Central memory CD8-positive, alpha-beta T cell (primary cell): ENCODE measurements around the gene IL13RA2.

ENCODE experiments used
- ATAC-seq: fragments of 150-1000 bp; cut with Tn5 transposase; replicated peaks from 2 replicates; pipeline ENCODE4 v1.10.0; 2022; ENCODE audit warnings: mild to moderate bottlenecking, moderate FRiP score, moderate number of reproducible peaks; ENCODE audit not compliant: poor library complexity, severe bottlenecking; ENCODE audit errors: extremely low read depth
- DNase-seq, 2 donors: peaks; one replicate each; pipeline ENCODE4 v3.0.0; 2021; ENCODE audit warnings: low spot score in 2 of 2
- H3K27ac Mint-ChIP-seq: one replicate; pipeline ENCODE4 v1.8.0; 2022; ENCODE audit warnings: low read depth, mild to moderate bottlenecking, moderate library complexity, mixed read lengths
- H3K27me3 Mint-ChIP-seq: one replicate; pipeline ENCODE4 v1.8.0; 2022; ENCODE audit warnings: mixed read lengths
- H3K36me3 Mint-ChIP-seq: one replicate; pipeline ENCODE4 v1.8.0; 2022; ENCODE audit warnings: mild to moderate bottlenecking, moderate library complexity, mixed read lengths; ENCODE audit not compliant: insufficient read depth
- H3K4me1 Mint-ChIP-seq: one replicate; pipeline ENCODE4 v1.8.0; 2022; ENCODE audit warnings: mixed read lengths
- H3K4me3 Mint-ChIP-seq: one replicate; pipeline ENCODE4 v1.8.0; 2022; ENCODE audit warnings: mild to moderate bottlenecking, moderate library complexity, mixed read lengths
- H3K9me3 Mint-ChIP-seq: one replicate; pipeline ENCODE4 v1.8.0; 2022; ENCODE audit warnings: mixed read lengths

The IL13RA2 gene

GRCh38 chrX:114973013-114973412 is 44.4 kb downstream of the IL13RA2 start:
- Mint-ChIP-seq H3K27ac (no peak overlapping the region), H3K4me1 (no peaks in the 10 kb centered on the region)

DNA sequence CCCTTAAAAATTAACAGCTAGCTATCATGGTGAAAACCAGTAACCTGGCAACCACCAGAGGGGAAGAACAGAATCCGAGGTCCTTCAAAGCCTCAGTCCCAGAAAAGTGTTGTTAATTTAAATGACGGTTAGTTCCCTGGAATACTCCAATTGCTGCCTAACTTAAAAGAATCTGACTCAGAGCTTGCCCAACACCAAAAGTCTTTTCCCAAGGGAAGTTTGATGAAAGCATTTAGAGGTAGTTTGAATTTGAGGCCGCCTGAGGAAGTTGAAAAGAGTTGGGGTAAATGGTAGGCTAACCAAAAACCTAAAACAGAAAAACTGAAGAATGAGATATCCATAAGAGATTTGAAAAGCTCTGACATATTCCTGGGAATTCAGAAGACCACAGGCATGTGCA is 46.6 kb downstream of the IL13RA2 start:
- Mint-ChIP-seq H3K27me3 (no peaks in the 10 kb centered on the region), H3K4me3 (no peak overlapping the region), H3K4me1 (no peaks in the 10 kb centered on the region), H3K9me3 (peaks cover 7% of the 10 kb centered on the region), H3K27ac (no peak overlapping the region), H3K36me3 (no peaks in the 10 kb centered on the region)
- ATAC-seq (no peak), DNase-seq (no peak)

More at GRCh38 chrX:114973013-114973412, 44.4 kb downstream of the IL13RA2 start:
- DNase-seq (no peak), ATAC-seq (no peak)
- no peaks in the 10 kb centered on the region for H3K27me3 Mint-ChIP-seq
- H3K9me3 Mint-ChIP-seq, result no peaks in the 10 kb centered on the region
- no peaks in the 10 kb centered on the region for H3K36me3 Mint-ChIP-seq
- H3K4me3 Mint-ChIP-seq, result no peak overlapping the region

DNA sequence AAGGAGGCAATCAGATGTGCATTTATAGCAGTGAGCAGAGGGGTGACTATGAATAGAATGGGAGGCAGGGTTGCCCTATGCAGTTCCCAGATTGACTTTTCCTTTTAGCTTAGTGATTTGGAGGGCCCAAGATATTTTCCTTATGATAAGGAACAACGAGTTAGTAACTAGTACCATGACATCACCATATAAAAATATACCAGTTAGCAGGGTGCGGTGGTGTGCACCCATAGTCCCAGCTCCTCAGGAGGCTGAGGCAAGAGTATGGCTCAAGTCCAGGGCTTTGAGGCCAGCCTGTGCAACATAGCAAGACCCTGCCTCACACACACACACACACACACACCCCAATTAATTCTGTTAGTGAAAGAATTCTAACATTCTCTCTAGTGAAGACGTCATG is 53.0 kb downstream of the IL13RA2 start:
- DNase-seq (no peak), ATAC-seq (no peak)
- H3K4me3 Mint-ChIP-seq, result no peak overlapping the region
- H3K9me3 Mint-ChIP-seq, result peaks cover 7% of the 10 kb centered on the region
- H3K36me3 Mint-ChIP-seq, result no peaks in the 10 kb centered on the region
- no peaks in the 10 kb centered on the region for H3K27me3 Mint-ChIP-seq
- no peaks in the 10 kb centered on the region for H3K4me1 Mint-ChIP-seq
- H3K27ac Mint-ChIP-seq, result no peak overlapping the region

DNA sequence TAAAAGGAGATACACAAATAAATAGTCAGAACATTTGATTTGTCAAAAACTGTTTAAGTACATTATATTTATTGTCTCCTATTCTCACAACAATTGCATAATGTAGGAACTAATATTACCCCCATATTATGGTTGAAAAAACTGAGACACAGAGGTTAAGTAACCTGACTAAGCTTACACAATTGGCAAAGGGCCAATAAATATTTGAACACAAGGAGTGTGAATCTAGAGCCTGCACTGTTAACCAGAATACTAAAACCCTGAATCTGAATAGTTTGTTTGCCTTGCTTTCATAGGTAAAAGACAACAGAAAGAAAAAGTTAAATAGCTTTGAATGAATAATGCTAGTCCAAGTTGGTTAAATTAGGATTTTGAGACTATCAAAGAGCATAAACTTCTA is 55.2 kb downstream of the IL13RA2 start:
- H3K27ac Mint-ChIP-seq, result no peak overlapping the region
- H3K27me3 Mint-ChIP-seq, result no peaks in the 10 kb centered on the region
- no peaks in the 10 kb centered on the region for H3K36me3 Mint-ChIP-seq
- H3K4me1 Mint-ChIP-seq, result no peaks in the 10 kb centered on the region
- no peak overlapping the region for H3K4me3 Mint-ChIP-seq
- peaks cover 7% of the 10 kb centered on the region for H3K9me3 Mint-ChIP-seq
- ATAC-seq, result no peak
- DNase-seq, result no peak

- H3K27me3 Mint-ChIP-seq, result no peaks in the 10 kb centered on the region
- DNase-seq, result no peak
- no peaks in the 10 kb centered on the region for H3K36me3 Mint-ChIP-seq
- no peaks in the 10 kb centered on the region for H3K4me1 Mint-ChIP-seq
- no peak overlapping the region for H3K27ac Mint-ChIP-seq
- H3K4me3 Mint-ChIP-seq, result no peak overlapping the region
- no peak for ATAC-seq
- no peaks in the 10 kb centered on the region for H3K9me3 Mint-ChIP-seq
Measured at GRCh38 chrX:114959729-114960128, 57.7 kb downstream of the IL13RA2 start.
